Transverse colon (tissue), 4 donors: ENCODE measurements around the gene SUPT16H. TPM values are rescaled to one million over a fixed set of nuclear protein-coding genes. Genes with fewer than 3 reads are reported as not detected.

Source experiments
- DNase-seq: peaks from one replicate; pipeline ENCODE4 v3.0.0-alpha.2; 2019
- H3K27ac ChIP-seq, 4 donors: fragments of 200-600 bp; sonication (generic); 2 replicates each; pipeline ENCODE4 v1.5.1; 2016 to 2018; ENCODE audit warnings: inconsistent platforms in 4 of 4
- H3K27me3 ChIP-seq: fragments of 200-600 bp; sonication (generic); 2 replicates; pipeline ENCODE4 v1.5.1; 2017; ENCODE audit warnings: inconsistent platforms
- H3K36me3 ChIP-seq, 4 donors: fragments of 200-600 bp; sonication (generic); 2 replicates each; pipeline ENCODE4 v1.5.1; 2017 to 2019; ENCODE audit warnings: inconsistent platforms in 4 of 4
- H3K4me1 ChIP-seq, 4 donors: fragments of 200-600 bp; sonication (generic); 2 replicates each; pipeline ENCODE4 v1.5.1; 2017 to 2020; ENCODE audit warnings: inconsistent platforms in 4 of 4
- H3K4me3 ChIP-seq, 4 donors: fragments of 200-600 bp; sonication (generic); 1 replicate in 1 of 4; 2 replicates in 3 of 4; pipeline versions ENCODE4 v1.5.1 to v1.6.1; 2017 to 2019; ENCODE audit warnings: inconsistent platforms in 4 of 4
- H3K9me3 ChIP-seq, 2 donors: fragments of 200-600 bp; sonication (generic); 2 replicates each; pipeline ENCODE4 v1.5.1; 2017 to 2019; ENCODE audit warnings: inconsistent platforms in 2 of 2
- EP300 ChIP-seq: sonication (generic); formaldehyde crosslinking; IDR thresholded peaks from one replicate; pipeline ENCODE4 v1.6.1; 2017; ENCODE audit warnings: antibody characterized with exemption, low read depth
- POLR2A ChIP-seq: fragments of 450-650 bp; IDR thresholded peaks from one replicate; pipeline ENCODE4 v1.6.1; 2016; ENCODE audit warnings: antibody characterized with exemption, mild to moderate bottlenecking, moderate library complexity
- POLR2AphosphoS5 ChIP-seq, 3 donors: sonication (generic); formaldehyde crosslinking; IDR thresholded peaks; one replicate each; pipeline ENCODE4 v1.6.1; 2016; ENCODE audit warnings: antibody characterized with exemption in 3 of 3
- WGBS, 2 donors: methylation state at CpG; one replicate each; pipeline ENCODE4 v1.1.5; 2018; ENCODE audit warnings: low coverage in 1 of 2; 5-methylcytosine and 5-hydroxymethylcytosine counted together
- in situ Hi-C, 4 donors: fragments of 200-750 bp; cut with MboI; loops; one replicate each; pipeline versions ENCODE4 v1.15.0 to v1.15.1; 2017; ENCODE audit warnings: low sequenced_read_pairs in 3 of 4, low pct_ligation_motif_present in 1 of 4, low pct_unique_long_range_greater_than_20kb in 1 of 4
- intact Hi-C: fragments of 100-400 bp; cut with DNase I; formaldehyde crosslinking; loops from one replicate; pipeline ENCODE4 v1.15.1; 2023; ENCODE audit warnings: low total_unique reads
- total RNA-seq, 4 donors: library from RNA; depleted of rRNA; stranded (reverse); fragments of >200 nt; gene quantifications; one replicate each; pipeline ENCODE4 v1.1.0, GENCODE V29; 2016
- TF ChIP-seq, protein P1 (sequence below), 5 experiments: fragments of 200-600 bp in 3 of 5; fragments of 450-650 bp in 2 of 5; sonication (generic) in 3 of 5; IDR thresholded peaks; 1 replicate in 2 of 5; 2 replicates in 3 of 5; pipeline ENCODE4 v1.5.1; 2016 to 2017; ENCODE audit warnings: antibody characterized with exemption in 5 of 5, inconsistent platforms in 3 of 5, mild to moderate bottlenecking in 2 of 5, moderate library complexity in 1 of 5

SUPT16H gene
- total RNA-seq, 4 donors from 2014 or later, result 21.5 to 43.5 (median 36.4) TPM

GRCh38 chr14:21350539-21350938, 33.3 kb downstream of the SUPT16H start:
- no peak overlapping the region for H3K4me3 ChIP-seq
- no peak for TF ChIP-seq EP300
- TF ChIP-seq, protein P1, sequence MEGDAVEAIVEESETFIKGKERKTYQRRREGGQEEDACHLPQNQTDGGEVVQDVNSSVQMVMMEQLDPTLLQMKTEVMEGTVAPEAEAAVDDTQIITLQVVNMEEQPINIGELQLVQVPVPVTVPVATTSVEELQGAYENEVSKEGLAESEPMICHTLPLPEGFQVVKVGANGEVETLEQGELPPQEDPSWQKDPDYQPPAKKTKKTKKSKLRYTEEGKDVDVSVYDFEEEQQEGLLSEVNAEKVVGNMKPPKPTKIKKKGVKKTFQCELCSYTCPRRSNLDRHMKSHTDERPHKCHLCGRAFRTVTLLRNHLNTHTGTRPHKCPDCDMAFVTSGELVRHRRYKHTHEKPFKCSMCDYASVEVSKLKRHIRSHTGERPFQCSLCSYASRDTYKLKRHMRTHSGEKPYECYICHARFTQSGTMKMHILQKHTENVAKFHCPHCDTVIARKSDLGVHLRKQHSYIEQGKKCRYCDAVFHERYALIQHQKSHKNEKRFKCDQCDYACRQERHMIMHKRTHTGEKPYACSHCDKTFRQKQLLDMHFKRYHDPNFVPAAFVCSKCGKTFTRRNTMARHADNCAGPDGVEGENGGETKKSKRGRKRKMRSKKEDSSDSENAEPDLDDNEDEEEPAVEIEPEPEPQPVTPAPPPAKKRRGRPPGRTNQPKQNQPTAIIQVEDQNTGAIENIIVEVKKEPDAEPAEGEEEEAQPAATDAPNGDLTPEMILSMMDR (IDR thresholded peaks at IDR 0.05), result no peak
- TF ChIP-seq POLR2A, result no peak
- no peak for TF ChIP-seq POLR2AphosphoS5 (IDR thresholded peaks at IDR 0.05)
- H3K36me3 ChIP-seq, result peaks cover 0 to 35% (median 17%) of the 10 kb centered on the region in 4 donors
- WGBS, 2 donors, result 35 to 55% methylated on average over 2 of the region's 3 CpGs
- DNase-seq, result no peak
- in situ Hi-C loops (no loop called here), intact Hi-C loops (no loop called here)
- no peak overlapping the region for H3K27ac ChIP-seq
- no peaks in the 10 kb centered on the region for H3K27me3 ChIP-seq
- no peaks in the 10 kb centered on the region for H3K9me3 ChIP-seq
- H3K4me1 ChIP-seq, result no peaks in the 10 kb centered on the region

- peaks cover 0 to 4% (median under 1%) of the 10 kb centered on the region in 4 donors for H3K36me3 ChIP-seq
- H3K27ac ChIP-seq, result no peak overlapping the region
- TF ChIP-seq, protein P1 (IDR thresholded peaks at IDR 0.05), result no peak
- TF ChIP-seq POLR2A (no peak), POLR2AphosphoS5 (IDR thresholded peaks at IDR 0.05) (no peak), EP300 (no peak)
- whole genome bisulfite sequencing, 2 donors, result 81 to 84% methylated on average over 2 of the region's 2 CpGs
- in situ Hi-C loops (no loop called here), intact Hi-C loops (no loop called here)
- no peaks in the 10 kb centered on the region for H3K9me3 ChIP-seq
- H3K4me3 ChIP-seq, result no peak overlapping the region
- no peak for DNase-seq
- no peaks in the 10 kb centered on the region for H3K27me3 ChIP-seq
- no peaks in the 10 kb centered on the region for H3K4me1 ChIP-seq
Measured at GRCh38 chr14:21347201-21347600, 36.6 kb downstream of the SUPT16H start.

DNA sequence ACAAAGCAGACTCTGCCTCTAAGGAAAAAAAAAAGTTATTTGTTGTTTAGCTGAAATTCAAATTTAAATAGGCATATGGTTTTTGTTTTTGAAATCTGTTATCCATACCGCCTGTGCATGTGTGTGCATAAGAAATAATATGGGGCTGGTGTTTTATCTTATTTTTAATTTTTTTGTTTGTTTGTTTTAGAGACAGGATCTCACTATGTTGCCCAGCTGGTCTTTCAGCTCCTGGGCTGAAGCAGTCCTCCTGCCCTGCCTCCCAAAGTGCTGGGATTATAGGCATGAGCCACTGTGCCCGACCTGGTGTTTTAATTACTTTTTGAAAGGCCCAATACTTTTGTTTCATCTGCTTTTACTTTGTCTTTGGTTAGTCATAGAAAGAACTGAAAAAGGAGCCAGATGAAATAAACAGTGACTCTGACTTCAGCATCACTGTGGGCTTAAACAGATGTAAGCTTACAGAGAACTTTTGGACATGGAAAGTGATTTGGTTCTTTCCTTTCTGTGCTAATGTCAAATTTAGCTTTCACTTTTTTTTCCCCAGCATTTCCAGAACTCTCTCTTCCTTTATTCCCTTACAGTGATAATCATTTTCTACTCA, 37.2 kb downstream of the SUPT16H start:
- WGBS, 2 donors, result 66 to 79% methylated on average over 2 of the region's 2 CpGs
- intact Hi-C loops (no loop called here), in situ Hi-C loops (no loop called here)
- DNase-seq, result no peak
- TF ChIP-seq, protein P1 (IDR thresholded peaks at IDR 0.05), result no peak
- TF ChIP-seq POLR2A (no peak), EP300 (no peak), POLR2AphosphoS5 (IDR thresholded peaks at IDR 0.05) (no peak)
- Histone ChIP-seq H3K27ac (no peak overlapping the region), H3K36me3 (no peaks in the 10 kb centered on the region), H3K9me3 (no peaks in the 10 kb centered on the region), H3K4me3 (no peak overlapping the region), H3K4me1 (no peaks in the 10 kb centered on the region), H3K27me3 (no peaks in the 10 kb centered on the region)

DNA sequence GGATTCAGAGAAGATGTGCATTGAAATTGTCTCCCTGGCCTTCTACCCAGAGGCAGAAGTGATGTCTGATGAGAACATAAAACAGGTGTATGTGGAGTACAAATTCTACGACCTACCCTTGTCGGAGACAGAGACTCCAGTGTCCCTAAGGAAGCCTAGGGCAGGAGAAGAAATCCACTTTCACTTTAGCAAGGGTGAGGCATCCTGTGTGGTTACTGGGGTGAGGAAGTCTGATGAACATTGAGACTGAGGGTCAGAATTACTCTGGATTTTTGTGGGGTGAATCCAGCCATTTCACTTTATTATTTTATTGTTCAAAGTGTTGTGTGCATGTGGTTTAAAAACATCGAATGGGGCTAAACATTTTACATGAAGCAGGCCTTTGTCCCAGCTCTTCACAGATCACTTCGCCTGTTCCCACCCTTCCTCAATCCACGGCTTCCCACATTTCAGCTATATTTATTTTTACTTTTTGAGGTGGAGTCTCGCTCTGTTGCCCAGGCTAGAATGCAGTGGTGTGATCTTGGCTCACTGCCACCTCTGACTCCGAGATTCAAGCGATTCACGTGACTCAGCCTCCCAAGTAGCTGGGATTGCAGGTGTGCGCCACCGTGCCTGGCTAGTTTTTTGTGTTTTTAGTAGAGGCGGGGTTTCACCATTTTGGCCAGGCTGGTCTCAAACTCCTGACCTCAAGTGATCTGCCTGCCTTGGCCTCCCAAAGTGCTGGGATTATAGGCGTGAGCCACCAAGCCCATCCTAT, 40.6 kb downstream of the SUPT16H start:
- H3K27ac ChIP-seq, result no peak overlapping the region
- intact Hi-C loops (no loop called here), in situ Hi-C loops (no loop called here)
- DNase-seq, result no peak
- TF ChIP-seq, protein P1 (IDR thresholded peaks at IDR 0.05), result no peak
- TF ChIP-seq POLR2A (no peak), EP300 (no peak), POLR2AphosphoS5 (IDR thresholded peaks at IDR 0.05) (no peak)
- no peak overlapping the region for H3K4me3 ChIP-seq
- H3K36me3 ChIP-seq, result no peaks in the 10 kb centered on the region
- 63 to 78% methylated on average over 10 to 13 of the region's 13 CpGs for WGBS, 2 donors
- no peaks in the 10 kb centered on the region for H3K4me1 ChIP-seq
- no peaks in the 10 kb centered on the region for H3K9me3 ChIP-seq
- H3K27me3 ChIP-seq, result no peaks in the 10 kb centered on the region
